GM12874 (cell line): ENCODE results near the gene CHAMP1.

ENCODE experiments used
- CTCF ChIP-seq: IDR thresholded peaks from 2 replicates; pipeline ENCODE4 v1.5.1; 2011; ENCODE audit warnings: low read depth, mild to moderate bottlenecking, control low read depth, low read length, moderate library complexity; ENCODE audit not compliant: insufficient read depth

CHAMP1 gene

DNA sequence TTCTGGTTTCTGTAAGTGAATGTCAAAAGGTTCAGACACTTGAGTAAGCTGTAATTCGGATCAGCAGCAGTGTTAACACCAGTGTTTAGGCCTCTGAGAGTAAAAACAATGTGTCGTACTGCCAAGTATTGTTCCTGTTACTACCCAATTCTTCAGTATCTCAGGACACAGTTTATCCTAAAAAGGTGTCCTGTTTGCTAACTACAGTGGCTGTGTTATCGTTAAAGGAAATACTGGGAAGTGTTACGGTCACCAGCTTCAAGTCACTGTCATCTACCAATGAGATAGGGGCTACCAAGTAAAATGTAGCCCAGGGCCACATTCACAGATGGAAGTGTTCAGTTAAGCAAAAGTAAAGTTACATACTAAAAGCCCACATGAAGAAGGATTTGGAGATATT is 35.2 kb upstream of the CHAMP1 start:
- no peak for TF ChIP-seq CTCF

DNA sequence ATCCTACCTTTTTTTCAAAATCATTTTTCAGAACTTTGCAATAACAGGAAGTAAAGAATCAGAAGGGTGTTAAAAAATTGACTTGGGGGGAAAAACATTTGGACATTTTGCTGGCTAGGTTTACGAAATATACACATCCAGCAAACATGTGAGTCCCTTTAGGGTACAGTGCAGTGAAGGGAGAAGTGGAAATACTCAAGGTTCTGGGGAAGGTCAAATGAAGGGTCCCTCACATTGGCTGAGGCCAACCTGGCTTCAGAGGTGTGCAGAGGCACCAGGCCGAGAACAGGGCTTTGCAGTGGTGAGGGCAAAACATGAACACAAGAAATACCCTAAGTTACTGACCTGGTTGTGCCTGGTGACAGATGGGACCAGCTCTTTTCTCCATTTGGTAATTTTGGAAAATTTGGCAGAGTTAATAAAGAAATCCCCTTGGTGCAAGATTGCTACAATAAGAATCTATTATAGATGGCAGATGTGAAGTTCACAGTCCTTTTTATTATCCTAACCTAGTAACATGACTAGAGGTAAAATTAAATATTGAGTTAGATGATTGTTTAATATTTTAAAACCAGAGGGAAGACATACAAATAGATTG is 34.4 kb upstream of the CHAMP1 start:
- no peak for TF ChIP-seq CTCF

DNA sequence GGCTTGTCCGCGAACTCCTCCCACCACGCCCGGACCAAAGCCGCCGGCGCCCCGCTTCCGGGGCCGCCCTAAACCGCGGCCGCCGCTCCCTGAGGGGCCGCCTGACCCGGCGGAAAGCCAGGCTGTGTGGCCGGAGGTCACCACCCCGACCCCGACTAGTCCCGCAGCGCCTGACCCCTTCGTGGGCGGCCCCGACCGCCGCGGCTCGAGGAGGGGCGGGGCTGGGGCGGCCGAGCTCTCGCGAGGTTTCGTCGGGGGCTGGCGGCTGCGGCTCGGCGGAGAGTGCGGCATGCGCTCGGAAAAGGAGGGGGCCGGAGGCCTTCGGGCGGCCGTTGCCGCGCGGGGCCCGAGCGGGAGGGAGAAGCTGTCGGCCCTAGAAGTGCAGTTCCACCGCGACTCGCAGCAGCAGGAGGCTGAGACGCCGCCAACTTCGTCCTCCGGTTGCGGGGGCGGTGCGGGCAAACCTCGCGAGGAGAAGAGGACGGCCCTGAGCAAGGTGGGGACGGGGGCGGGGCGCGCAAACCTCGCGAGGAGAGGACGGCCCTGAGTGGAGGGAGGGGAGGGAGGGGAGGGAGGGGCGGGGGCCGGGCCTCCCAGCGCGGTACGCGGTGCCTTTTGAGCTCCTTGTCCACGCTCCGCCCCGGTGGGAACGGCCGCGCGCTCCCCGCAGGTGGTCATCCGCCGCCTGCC is 32.8 kb upstream of the CHAMP1 start, which contains the start of gene UPF3A:
UPF3A (plus strand) TSS at position 251 of the 690 bp plus-strand sequence; CDS start at position 290, 39 bp downstream.
- TF ChIP-seq CTCF: no peak

- TF ChIP-seq CTCF: no peak
Measured at GRCh38 chr13:114282041-114282670, 32.1 kb upstream of the CHAMP1 start.

GRCh38 chr13:114283576-114283975 is 30.7 kb upstream of the CHAMP1 start:
- no peak for TF ChIP-seq CTCF

DNA sequence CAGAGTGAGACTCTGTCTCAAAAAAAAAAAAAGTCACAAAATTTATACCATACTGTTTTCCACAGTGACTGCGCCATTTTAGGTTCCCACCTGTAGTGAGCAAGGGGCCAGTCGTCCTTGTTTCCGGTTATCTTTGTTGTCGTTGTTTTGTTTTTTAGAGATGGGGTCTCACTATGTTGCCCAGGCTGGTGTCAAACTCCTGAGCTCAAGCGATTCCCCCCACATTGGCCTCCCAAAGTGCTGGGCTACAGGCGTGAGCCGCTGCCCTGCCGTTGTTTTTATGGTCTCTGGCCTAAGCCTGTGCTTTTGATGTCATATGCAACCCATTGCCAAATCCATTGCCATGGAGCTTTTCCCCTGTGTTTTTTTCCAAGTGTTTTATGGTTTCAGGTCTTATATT is 29.6 kb upstream of the CHAMP1 start:
- no peak for TF ChIP-seq CTCF

GRCh38 chr13:114285166-114285808 is 29.0 kb upstream of the CHAMP1 start:
- TF ChIP-seq CTCF: no peak
